Stomach smooth muscle (tissue), 2 donors: ENCODE data around the gene MELTF.

ENCODE experiments used
- H3K27ac ChIP-seq: one replicate; pipeline ENCODE4 v1.7.0; 2013; ENCODE audit warnings: mild to moderate bottlenecking, low read length, inconsistent platforms
- H3K27me3 ChIP-seq, 2 donors: one replicate each; pipeline ENCODE4 v1.7.0; 2013; ENCODE audit warnings: low read length in 2 of 2; ENCODE audit not compliant: insufficient read depth in 2 of 2, control insufficient read depth in 1 of 2
- H3K36me3 ChIP-seq, 2 donors: one replicate each; pipeline ENCODE4 v1.7.0; 2013; ENCODE audit warnings: low read length in 2 of 2; ENCODE audit not compliant: control insufficient read depth in 2 of 2, insufficient read depth in 2 of 2
- H3K4me1 ChIP-seq: one replicate; pipeline ENCODE4 v1.7.0; 2013; ENCODE audit warnings: low read length; ENCODE audit not compliant: control insufficient read depth, insufficient read depth
- H3K4me3 ChIP-seq, 2 donors: one replicate each; pipeline ENCODE4 v1.7.0; 2013; ENCODE audit warnings: low read length in 2 of 2
- H3K9ac ChIP-seq, 2 donors: one replicate each; pipeline ENCODE4 v1.7.0; 2013; ENCODE audit warnings: low read length in 2 of 2, mild to moderate bottlenecking in 1 of 2
- H3K9me3 ChIP-seq, 2 donors: one replicate each; pipeline ENCODE4 v1.7.0; 2013; ENCODE audit warnings: low read length in 2 of 2; ENCODE audit not compliant: control insufficient read depth in 2 of 2
- donor health status: healthy.
- donor health status: Pancreatic carcinoma.

The MELTF gene

DNA sequence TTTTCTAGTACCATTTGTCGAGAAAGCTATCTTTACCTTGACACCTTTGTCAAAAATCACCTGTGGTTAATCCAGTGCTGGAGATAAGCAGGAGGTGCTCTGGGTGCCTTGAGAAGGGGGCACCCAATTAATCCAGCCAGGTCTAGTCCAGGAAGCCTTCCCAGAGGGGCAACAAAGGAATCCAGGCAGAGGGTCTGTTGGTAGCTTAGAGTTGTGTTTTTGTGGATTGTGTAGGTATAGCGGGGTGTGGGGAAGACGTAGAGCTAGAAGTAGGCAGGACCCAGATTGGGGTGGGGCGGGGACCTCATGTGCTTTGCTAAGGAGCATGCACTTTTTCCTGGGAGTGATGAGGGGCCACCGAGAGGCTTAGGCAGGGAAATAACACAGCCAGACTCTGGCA, 55.0 kb downstream of the MELTF start:
- Histone ChIP-seq H3K4me1 (peaks cover 4% of the 10 kb centered on the region), H3K27ac (no peak overlapping the region), H3K36me3 (no peaks in the 10 kb centered on the region), H3K9me3 (no peaks in the 10 kb centered on the region), H3K9ac (no peak overlapping the region), H3K27me3 (peaks cover 0 to 3% of the 10 kb centered on the region in 2 donors), H3K4me3 (no peak overlapping the region)

DNA sequence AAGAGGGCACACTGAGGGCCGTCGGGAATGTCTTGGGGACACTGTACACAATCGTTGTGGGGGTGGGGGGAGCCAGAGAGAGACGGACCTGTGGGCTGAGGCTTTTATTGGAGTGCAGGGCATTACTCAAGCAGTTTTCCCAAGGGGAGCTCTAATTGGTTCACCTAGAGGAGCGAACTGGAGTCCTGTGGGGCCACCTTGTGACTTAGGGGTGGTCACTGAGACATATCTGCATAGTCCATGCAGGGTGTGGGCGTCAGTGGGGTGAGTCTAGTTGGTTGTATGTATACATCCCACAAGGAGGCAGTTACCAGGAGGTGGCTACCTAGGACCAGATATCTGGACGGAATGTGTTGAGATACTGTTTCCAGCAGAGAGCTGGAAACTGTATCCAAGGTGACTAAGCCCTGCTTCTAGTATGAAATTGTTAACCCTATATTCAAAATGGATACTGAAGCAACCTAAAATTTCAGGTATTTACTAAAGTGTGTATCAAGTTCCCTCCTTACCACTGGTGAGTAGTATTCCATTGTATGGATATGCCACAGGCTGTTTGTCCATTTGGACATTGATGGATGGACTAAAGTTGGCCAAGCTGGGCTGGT, 58.4 kb downstream of the MELTF start:
- Histone ChIP-seq H3K9ac (no peak overlapping the region), H3K27me3 (no peaks in the 10 kb centered on the region), H3K4me3 (no peak overlapping the region), H3K27ac (no peak overlapping the region), H3K9me3 (no peaks in the 10 kb centered on the region), H3K4me1 (peaks cover 20% of the 10 kb centered on the region), H3K36me3 (no peaks in the 10 kb centered on the region)

DNA sequence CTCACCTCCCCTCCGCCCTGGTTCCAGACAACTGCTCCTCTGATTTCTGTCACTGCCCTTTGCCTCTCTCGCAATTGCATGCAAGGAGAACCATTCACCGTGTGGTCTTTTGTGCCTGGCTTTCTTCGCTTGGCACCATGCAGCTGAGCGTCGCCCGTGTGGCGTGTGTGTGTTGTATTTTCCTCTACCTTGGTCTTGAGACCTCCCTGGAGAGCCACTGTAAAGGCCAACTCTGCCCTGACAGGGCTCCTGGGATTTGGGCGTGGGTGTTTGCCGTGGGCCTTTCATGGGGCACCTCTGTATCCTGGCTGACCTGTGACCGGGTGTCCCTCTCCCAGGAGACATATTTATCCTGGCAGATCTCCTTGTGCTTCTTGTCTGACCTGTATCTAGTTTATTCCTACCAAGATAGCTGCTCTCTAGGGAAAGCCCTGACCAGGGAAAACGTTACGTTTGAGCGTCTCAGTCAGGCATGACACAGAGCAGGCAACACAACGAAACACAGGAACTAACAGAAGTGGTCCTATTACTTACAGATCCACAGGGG, 59.0 kb downstream of the MELTF start:
- no peak overlapping the region for H3K27ac ChIP-seq
- no peaks in the 10 kb centered on the region for H3K36me3 ChIP-seq
- no peaks in the 10 kb centered on the region for H3K27me3 ChIP-seq
- no peaks in the 10 kb centered on the region for H3K9me3 ChIP-seq
- peaks cover 20% of the 10 kb centered on the region for H3K4me1 ChIP-seq
- H3K9ac ChIP-seq = no peak overlapping the region
- no peak overlapping the region for H3K4me3 ChIP-seq

DNA sequence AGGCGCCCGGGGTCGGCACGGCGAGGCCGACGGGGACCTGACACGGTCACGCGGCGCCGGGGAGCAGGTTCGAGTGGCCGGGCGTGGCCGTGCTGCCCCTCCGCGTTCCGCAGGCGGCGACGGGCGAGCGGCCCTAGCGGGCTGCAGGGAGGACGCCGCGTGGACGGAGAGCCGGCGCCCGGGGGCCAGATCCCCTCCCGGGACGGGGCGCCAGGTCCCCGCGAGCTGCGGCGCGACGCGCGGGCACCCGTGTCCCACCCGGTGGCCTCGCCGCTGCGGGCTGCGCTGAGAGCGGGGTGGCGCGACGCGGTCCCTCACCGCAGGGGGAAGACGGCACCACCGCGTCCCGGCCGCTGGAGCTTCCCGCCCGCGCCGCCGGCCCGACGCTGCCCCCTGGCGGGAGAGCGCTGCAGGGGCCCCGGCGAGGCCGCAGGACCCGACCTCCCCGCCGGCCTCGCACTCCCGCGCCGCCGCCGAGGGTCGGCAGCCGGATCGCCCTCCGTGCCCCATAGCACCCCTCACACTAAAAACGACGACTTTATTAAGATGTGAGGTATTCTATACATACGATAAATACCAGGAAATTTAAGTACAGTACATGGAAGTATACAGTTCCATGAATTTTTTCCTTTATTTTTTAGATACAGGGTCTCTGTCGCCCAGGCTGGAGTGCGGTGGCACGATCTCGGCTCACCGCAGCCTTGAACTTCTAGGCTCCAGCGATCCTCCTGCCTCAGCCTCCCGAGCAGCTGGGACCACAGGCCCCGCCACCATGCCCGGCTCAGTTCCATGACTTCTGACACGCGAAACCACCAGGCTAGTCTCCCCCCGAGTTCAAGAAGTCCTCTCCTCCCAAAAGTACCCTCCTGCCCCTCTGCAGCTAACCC, 59.7 kb downstream of the MELTF start:
- Histone ChIP-seq H3K27me3 (no peaks in the 10 kb centered on the region), H3K4me3 (peak overlapping the region; percentile 67 to 81), H3K9ac (peak overlapping the region; percentile 29 to 55), H3K36me3 (peaks cover 0 to 3% of the 10 kb centered on the region in 2 donors), H3K9me3 (no peaks in the 10 kb centered on the region), H3K4me1 (peaks cover 20% of the 10 kb centered on the region), H3K27ac (no peak overlapping the region)

DNA sequence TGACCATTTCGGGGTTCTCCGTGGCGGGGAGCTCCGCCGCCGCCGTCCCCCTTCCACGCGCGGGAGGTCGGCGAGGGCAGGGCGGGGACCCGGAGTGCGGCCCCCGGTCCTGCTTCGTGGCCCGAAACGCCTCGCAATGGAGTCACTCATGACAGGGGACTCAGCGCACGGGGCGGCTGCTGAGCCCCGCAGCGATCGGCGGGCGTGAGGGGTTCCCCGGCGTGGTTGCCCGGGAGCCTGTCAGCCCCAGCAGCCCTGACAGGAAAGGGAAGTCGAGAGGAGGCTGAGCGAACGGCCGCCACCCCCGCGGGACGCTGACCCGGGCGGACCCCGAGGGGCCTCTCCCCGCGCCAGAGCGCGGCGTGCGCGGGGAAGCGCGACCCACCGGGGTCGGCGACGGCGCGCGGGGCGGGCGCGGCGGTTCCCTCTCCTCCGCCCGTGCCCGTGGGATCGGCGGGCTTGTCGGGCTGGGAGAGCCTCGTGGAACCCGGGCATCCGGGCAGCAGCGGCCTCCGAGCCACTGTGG, 60.4 kb downstream of the MELTF start:
- H3K9me3 ChIP-seq = no peaks in the 10 kb centered on the region
- peaks cover 0 to 3% of the 10 kb centered on the region in 2 donors for H3K36me3 ChIP-seq
- no peak overlapping the region for H3K27ac ChIP-seq
- peak overlapping the region; percentile 55 to 58 for H3K9ac ChIP-seq
- no peaks in the 10 kb centered on the region for H3K27me3 ChIP-seq
- peaks cover 20% of the 10 kb centered on the region for H3K4me1 ChIP-seq
- H3K4me3 ChIP-seq = peak overlapping the region; percentile 67 to 81

DNA sequence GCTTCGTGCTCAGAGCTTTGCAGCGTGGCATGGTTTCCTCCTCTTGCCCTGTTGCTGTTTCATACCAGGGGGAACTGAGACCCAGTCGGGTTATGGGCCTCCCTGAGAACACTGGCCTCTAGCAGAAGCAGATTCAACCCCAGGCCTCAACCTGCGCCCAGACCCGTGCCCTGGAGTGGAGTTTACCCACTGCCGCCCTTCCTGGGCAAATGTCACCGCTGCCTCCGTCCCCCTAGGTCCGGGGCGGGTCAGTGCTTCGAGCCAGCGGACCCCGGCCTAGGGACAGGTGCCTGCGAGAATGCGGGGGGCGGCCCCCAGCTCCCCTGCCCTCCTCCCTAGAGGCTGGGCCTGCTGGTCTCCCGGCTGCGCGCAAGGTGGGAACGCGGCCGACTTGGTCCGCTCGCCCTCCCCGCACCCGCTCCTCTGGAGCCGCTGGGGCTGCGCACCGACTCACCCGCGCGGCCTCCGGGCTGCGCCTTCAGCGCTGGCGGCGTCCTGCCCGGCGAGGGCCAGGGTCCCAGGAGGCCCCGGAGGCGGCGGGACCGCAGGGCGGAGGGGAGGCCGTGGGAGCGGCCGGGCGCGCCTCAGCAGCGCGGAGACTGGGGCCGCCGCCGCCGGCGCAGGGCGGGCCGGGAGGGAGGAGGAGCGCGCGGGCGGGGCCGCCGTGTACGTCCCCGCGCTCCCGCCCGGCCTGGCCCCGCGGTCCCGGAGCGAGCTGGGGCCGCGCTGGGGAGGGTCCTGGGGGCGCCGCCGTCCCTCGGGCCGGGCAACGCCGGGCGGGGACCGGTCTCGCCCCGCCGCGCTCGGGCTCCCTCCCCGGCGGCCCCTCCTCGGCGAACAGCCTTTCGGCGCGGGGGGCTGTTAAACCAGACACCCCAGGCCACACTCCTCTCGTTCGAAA, 61.1 kb downstream of the MELTF start, which contains the start of gene PIGZ:
TSS of gene PIGZ (minus strand) at position 601 of the 901 bp plus-strand sequence. CDS start 16,802 bp downstream, outside the sequence.
- no peak within 1 kb of the TSS for H3K27ac ChIP-seq
- peaks cover 20% of the 10 kb centered on the region for H3K4me1 ChIP-seq
- H3K4me3 ChIP-seq = peak within 1 kb of the TSS; percentile 69 to 81
- peak within 1 kb of the TSS; percentile 60 to 71 for H3K9ac ChIP-seq
- H3K27me3 ChIP-seq = no peaks in the 10 kb centered on the region
- peaks cover 0 to 3% of the 10 kb centered on the region in 2 donors for H3K36me3 ChIP-seq
- no peaks in the 10 kb centered on the region for H3K9me3 ChIP-seq

DNA sequence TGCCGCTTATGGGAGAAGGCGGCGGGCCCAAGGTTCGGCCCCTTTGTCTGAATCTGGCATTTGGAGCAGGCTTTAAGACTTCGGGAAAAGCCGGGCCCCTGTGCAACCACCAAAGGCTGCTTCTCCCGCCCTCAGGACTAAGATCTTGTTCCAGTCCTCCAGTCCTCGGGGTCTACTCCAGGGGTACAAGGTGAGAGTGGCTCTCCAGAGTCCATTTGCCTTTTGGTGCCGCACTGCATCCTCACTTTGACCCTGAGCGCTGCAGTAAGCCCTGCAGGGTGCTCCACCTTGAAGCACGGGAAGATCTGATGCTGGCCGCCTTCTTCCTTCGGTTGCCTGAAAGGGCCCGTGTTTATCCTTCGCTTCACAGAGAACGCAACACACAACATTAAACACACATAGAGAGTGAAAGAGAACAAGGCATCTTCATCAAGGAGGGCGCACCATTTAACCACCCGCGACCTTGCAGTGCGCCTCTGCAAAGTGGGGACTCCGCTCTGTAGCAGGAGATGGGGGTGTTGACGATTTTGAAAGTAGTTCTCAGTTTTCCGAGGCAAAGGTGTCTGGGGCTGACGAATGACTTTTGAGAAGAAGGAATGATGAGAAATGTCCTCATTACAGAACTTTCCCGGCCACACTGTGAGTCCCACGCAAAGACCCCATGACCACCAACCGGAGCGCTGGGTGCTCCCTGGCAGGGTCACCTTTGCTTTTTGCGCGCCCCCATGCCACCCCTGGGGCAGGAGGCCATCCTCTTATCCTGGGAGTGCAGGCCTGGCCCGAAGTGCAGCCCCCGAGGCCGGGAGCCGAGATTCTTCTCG, 62.0 kb downstream of the MELTF start:
- H3K4me3 ChIP-seq = peak overlapping the region; percentile 69 to 81
- H3K4me1 ChIP-seq = peaks cover 20% of the 10 kb centered on the region
- H3K27ac ChIP-seq = no peak overlapping the region
- peak overlapping the region; percentile 60 to 71 for H3K9ac ChIP-seq
- no peaks in the 10 kb centered on the region for H3K27me3 ChIP-seq
- H3K36me3 ChIP-seq = peaks cover 0 to 3% of the 10 kb centered on the region in 2 donors
- no peaks in the 10 kb centered on the region for H3K9me3 ChIP-seq

DNA sequence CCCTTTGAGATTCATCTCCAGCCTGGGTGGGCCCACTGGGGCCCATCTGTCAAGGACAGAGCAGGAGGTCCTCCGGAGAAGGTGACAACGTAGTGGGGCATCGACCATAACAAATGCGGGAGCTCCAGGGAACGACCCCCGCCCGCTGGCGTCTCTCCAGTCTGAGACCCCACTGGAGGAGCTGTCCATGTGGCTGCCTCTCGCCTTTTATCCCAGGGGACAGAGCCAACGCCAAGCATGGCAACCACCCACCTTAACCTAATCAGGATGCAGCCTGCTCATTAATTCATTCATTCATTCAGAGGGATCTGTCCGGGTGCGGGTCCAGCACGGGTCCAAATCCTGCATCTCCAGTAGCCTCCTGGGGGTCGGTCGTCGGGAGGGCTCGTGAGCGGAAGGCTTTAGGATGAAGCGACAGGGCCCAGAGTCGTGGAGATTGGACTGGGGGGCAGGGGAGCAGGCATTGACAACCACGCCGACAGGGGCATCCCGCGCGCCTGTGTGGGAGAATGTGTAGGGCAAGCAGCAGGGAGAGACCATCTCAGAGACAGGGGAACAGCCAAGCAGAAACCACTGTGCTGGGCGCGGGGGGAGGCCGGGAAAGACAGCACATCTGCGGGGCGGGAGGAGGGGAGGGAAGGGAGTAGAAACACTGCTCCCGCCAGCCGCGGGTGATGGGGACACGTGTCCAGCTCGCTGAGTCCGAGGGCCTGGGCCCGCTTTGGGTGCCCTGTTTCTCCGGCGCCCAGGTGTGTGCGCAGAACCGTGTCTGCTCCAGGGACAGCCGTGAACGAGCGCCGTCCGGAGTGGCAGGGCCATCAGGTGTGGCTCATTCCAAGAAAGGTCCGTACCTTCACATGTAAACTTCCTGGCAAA, 62.9 kb downstream of the MELTF start:
- Histone ChIP-seq H3K27me3 (no peaks in the 10 kb centered on the region), H3K9ac (no peak overlapping the region), H3K36me3 (peaks cover 0 to 3% of the 10 kb centered on the region in 2 donors), H3K4me3 (no peak overlapping the region), H3K4me1 (peaks cover 20% of the 10 kb centered on the region), H3K9me3 (no peaks in the 10 kb centered on the region), H3K27ac (no peak overlapping the region)

DNA sequence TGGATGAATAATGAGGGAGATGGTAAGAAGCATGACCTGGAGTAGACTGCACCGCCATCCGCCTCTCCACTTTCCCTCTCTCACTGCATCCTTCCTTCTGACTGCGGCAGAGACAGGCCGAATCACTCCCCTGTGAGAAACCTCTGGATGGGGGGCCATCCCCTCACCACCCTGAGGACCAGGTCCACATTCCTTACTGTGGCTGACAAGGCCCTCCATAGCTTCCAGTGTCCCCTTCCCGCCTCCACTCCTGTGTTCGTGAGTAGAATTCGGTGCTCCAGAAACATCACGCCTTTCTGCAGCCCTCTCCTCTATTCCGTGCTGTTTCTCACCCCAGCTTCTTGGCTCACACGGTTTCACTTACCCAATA, 63.8 kb downstream of the MELTF start:
- H3K9me3 ChIP-seq = no peaks in the 10 kb centered on the region
- no peak overlapping the region for H3K9ac ChIP-seq
- peaks cover 20% of the 10 kb centered on the region for H3K4me1 ChIP-seq
- no peaks in the 10 kb centered on the region for H3K27me3 ChIP-seq
- H3K36me3 ChIP-seq = peaks cover 0 to 5% of the 10 kb centered on the region in 2 donors
- no peak overlapping the region for H3K4me3 ChIP-seq
- no peak overlapping the region for H3K27ac ChIP-seq
